ENCODE results near the gene CLASP2. TPM values are rescaled to one million over a fixed set of nuclear protein-coding genes. Genes with fewer than 3 reads are reported as not detected.

CLASP2 gene
- total and polyA plus RNA-seq, 2 experiments from 2014 or later, result 38.7 to 112 TPM

- Histone ChIP-seq H3K27me3 (no peaks in the 10 kb centered on the region), H3K4me1 (ENCODE audit: low read depth) (no peaks in the 10 kb centered on the region), H3K9me3 (ENCODE audit: low read depth) (no peaks in the 10 kb centered on the region), H3K27ac (no peak overlapping the region), H3K4me3 (no peak overlapping the region), H3K36me3 (peaks cover 3% of the 10 kb centered on the region)
- TF ChIP-seq, protein P1, sequence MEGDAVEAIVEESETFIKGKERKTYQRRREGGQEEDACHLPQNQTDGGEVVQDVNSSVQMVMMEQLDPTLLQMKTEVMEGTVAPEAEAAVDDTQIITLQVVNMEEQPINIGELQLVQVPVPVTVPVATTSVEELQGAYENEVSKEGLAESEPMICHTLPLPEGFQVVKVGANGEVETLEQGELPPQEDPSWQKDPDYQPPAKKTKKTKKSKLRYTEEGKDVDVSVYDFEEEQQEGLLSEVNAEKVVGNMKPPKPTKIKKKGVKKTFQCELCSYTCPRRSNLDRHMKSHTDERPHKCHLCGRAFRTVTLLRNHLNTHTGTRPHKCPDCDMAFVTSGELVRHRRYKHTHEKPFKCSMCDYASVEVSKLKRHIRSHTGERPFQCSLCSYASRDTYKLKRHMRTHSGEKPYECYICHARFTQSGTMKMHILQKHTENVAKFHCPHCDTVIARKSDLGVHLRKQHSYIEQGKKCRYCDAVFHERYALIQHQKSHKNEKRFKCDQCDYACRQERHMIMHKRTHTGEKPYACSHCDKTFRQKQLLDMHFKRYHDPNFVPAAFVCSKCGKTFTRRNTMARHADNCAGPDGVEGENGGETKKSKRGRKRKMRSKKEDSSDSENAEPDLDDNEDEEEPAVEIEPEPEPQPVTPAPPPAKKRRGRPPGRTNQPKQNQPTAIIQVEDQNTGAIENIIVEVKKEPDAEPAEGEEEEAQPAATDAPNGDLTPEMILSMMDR (IDR thresholded peaks at IDR 0.05; ENCODE audit: low read depth, low read length), result no peak
- no peak for DNase-seq (ENCODE audit: low read depth in 1 of 2, low spot score in 1 of 2)
These were observed 49.4 kb downstream of the CLASP2 start for GRCh38 chr3:33668618-33669017.

DNA sequence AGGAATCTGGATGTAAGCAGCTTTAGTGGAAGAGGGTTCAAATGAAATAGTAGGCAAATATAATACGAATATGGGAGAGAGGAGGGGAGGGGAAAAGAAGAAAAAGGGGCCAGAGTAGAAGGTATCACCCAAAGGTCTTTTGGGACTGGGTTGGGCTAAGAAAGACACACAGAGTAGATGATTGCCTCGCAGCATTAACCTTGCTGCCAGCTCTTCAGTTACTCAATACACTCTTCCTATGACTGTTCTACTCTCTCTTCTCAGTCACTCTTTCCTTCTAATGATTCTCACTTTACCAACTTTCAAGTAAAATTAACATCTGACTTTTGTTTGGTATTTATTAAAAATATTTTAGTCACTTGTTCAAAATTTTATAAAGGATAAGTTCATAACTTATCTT lies 52.8 kb downstream of the CLASP2 start:
- Histone ChIP-seq H3K4me1 (ENCODE audit: low read depth) (peaks cover 7% of the 10 kb centered on the region), H3K36me3 (no peaks in the 10 kb centered on the region), H3K4me3 (no peak overlapping the region), H3K27me3 (no peaks in the 10 kb centered on the region), H3K9me3 (ENCODE audit: low read depth) (no peaks in the 10 kb centered on the region), H3K27ac (no peak overlapping the region)
- TF ChIP-seq, protein P1 (IDR thresholded peaks at IDR 0.05; ENCODE audit: low read depth, low read length), result no peak
- peak in 1 of 2 donors; percentile 8 for DNase-seq (ENCODE audit: low read depth in 1 of 2, low spot score in 1 of 2)

DNA sequence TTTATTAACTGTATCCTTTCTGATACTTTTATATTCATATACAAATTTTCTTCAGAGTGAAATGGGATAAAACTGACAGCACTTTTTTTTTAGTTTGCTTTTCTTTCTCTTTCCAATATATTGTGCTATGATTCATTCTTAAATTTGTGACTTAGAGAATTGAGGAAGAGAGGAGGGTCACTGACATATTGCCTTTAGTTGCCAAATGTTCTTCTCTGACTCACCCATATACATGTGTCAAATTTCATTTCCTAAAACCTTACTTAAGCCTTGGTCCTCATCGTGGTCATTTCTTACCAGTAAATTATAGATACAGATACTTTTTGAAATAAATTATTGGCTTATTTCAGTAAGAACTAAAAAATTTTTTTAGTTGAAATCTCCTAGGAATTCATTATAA lies 53.9 kb downstream of the CLASP2 start:
- no peak overlapping the region for H3K27ac ChIP-seq
- peaks cover 14% of the 10 kb centered on the region for H3K4me1 ChIP-seq (ENCODE audit: low read depth)
- TF ChIP-seq, protein P1 (IDR thresholded peaks at IDR 0.05; ENCODE audit: low read depth, low read length), result no peak
- no peaks in the 10 kb centered on the region for H3K27me3 ChIP-seq
- peak in 1 of 2 donors; percentile 75 for DNase-seq (ENCODE audit: low read depth in 1 of 2, low spot score in 1 of 2)
- no peak overlapping the region for H3K4me3 ChIP-seq
- H3K9me3 ChIP-seq (ENCODE audit: low read depth), result no peaks in the 10 kb centered on the region
- no peaks in the 10 kb centered on the region for H3K36me3 ChIP-seq

DNA sequence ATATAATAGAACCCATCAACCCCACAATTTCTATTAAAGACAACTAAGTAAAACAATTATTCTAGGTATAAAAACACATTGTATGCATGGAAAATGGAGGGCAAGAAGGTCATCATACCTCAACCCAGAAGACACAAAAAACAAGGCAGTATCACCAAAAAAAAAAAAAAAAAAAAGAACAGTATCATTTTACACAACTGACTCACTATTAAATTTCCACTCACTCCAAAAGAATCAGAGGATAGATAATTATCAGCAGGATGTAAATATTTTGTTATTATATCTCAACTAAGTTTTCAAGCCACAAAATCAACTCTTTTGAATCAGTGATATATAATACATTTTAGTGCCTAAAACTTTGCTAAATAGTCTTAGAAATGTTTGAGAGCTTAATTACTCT lies 55.0 kb downstream of the CLASP2 start:
- Histone ChIP-seq H3K9me3 (ENCODE audit: low read depth) (no peaks in the 10 kb centered on the region), H3K27me3 (no peaks in the 10 kb centered on the region), H3K4me1 (ENCODE audit: low read depth) (peaks cover 19% of the 10 kb centered on the region), H3K4me3 (no peak overlapping the region), H3K36me3 (no peaks in the 10 kb centered on the region), H3K27ac (no peak overlapping the region)
- no peak for DNase-seq (ENCODE audit: low read depth in 1 of 2, low spot score in 1 of 2)
- TF ChIP-seq, protein P1 (IDR thresholded peaks at IDR 0.05; ENCODE audit: low read depth, low read length), result no peak

GRCh38 chr3:33659856-33660434 lies 58.1 kb downstream of the CLASP2 start:
- TF ChIP-seq, protein P1 (IDR thresholded peaks at IDR 0.05; ENCODE audit: low read depth, low read length), result no peak
- Histone ChIP-seq H3K27ac (peak overlapping the region; percentile 92), H3K9me3 (ENCODE audit: low read depth) (no peaks in the 10 kb centered on the region), H3K36me3 (no peaks in the 10 kb centered on the region), H3K4me3 (peak overlapping the region; percentile 42), H3K27me3 (no peaks in the 10 kb centered on the region), H3K4me1 (ENCODE audit: low read depth) (peaks cover 33% of the 10 kb centered on the region)
- DNase-seq (ENCODE audit: low read depth in 1 of 2, low spot score in 1 of 2), result peak in 1 of 2 donors; percentile 6
